ACC112 (cell line): ENCODE measurements around the gene CHAD.
"Not testable (repeated sequence)": the region's sequence is repeated elsewhere in the genome, so short reads cannot be mapped to it uniquely, and the experiment has no call there.

ENCODE experiments used
- H2AFZ ChIP-seq: fragments of 200-600 bp; sonication (generic); one replicate; pipeline ENCODE4 v1.6.0; 2017; ENCODE audit warnings: antibody characterized with exemption, low read length; ENCODE audit not compliant: unreplicated experiment
- H3K27ac ChIP-seq: fragments of 200-600 bp; sonication (generic); 2 replicates; pipeline ENCODE4 v1.5.1; 2014; ENCODE audit warnings: low read depth, mild to moderate bottlenecking, antibody characterized with exemption, low read length, moderate library complexity
- H3K27me3 ChIP-seq: fragments of 200-600 bp; sonication (generic); 2 replicates; pipeline ENCODE4 v1.6.1; 2014; ENCODE audit warnings: mild to moderate bottlenecking, antibody characterized with exemption, low read length, moderate library complexity, mixed read lengths; ENCODE audit not compliant: insufficient read depth
- H3K36me3 ChIP-seq: fragments of 200-600 bp; sonication (generic); 2 replicates; pipeline ENCODE4 v1.6.1; 2016; ENCODE audit warnings: mild to moderate bottlenecking, antibody characterized with exemption, low read length, moderate library complexity, mixed read lengths; ENCODE audit not compliant: insufficient read depth
- H3K4me1 ChIP-seq: fragments of 200-600 bp; sonication (generic); one replicate; pipeline ENCODE4 v1.6.1; 2016; ENCODE audit warnings: low read length, mixed read lengths; ENCODE audit not compliant: insufficient read depth, unreplicated experiment, control insufficient read depth
- H3K4me3 ChIP-seq: fragments of 200-600 bp; sonication (generic); 2 replicates; pipeline ENCODE4 v1.5.1; 2014; ENCODE audit warnings: mild to moderate bottlenecking, low read depth, low read length
- H3K79me2 ChIP-seq: fragments of 200-600 bp; sonication (generic); one replicate; pipeline ENCODE4 v1.6.0; 2016; ENCODE audit warnings: low read length; ENCODE audit not compliant: control insufficient read depth, unreplicated experiment, insufficient read depth

The CHAD gene

GRCh38 chr17:50439008-50439407 lies 29.7 kb downstream of the CHAD start:
- peaks cover 2% of the 10 kb centered on the region for H3K79me2 ChIP-seq
- 0 out of 2 replicates have a peak, but pooled peaks cover 4% of the 10 kb centered on the region for H3K36me3 ChIP-seq
- H2AFZ ChIP-seq: no peak overlapping the region
- no peak overlapping the region for H3K4me3 ChIP-seq
- H3K4me1 ChIP-seq: peaks cover 8% of the 10 kb centered on the region
- H3K27ac ChIP-seq: no peak overlapping the region
- no peaks in the 10 kb centered on the region for H3K27me3 ChIP-seq

- no peak overlapping the region for H3K4me3 ChIP-seq
- 0 out of 2 replicates have a peak, but pooled peaks cover 4% of the 10 kb centered on the region for H3K36me3 ChIP-seq
- H3K27me3 ChIP-seq: no peaks in the 10 kb centered on the region
- H3K4me1 ChIP-seq: no peaks in the 10 kb centered on the region
- H2AFZ ChIP-seq: no peak overlapping the region
- H3K27ac ChIP-seq: no peak overlapping the region
- H3K79me2 ChIP-seq: peaks cover 2% of the 10 kb centered on the region
These were observed 31.3 kb downstream of the CHAD start for GRCh38 chr17:50437409-50437808.

GRCh38 chr17:50432125-50432762 lies 36.4 kb downstream of the CHAD start:
- H3K4me1 ChIP-seq: peaks cover 3% of the 10 kb centered on the region
- H3K27me3 ChIP-seq: no peaks in the 10 kb centered on the region
- no peak overlapping the region for H3K27ac ChIP-seq
- peaks cover 16% of the 10 kb centered on the region for H3K79me2 ChIP-seq
- H3K4me3 ChIP-seq: no peak overlapping the region
- H2AFZ ChIP-seq: no peak overlapping the region
- 0 out of 2 replicates have a peak, but pooled peaks cover 4% of the 10 kb centered on the region for H3K36me3 ChIP-seq

- Histone ChIP-seq H3K4me3 (no peak overlapping the region), H3K27me3 (no peaks in the 10 kb centered on the region), H3K4me1 (peaks cover 6% of the 10 kb centered on the region), H3K27ac (no peak overlapping the region), H2AFZ (no peak overlapping the region), H3K36me3 (no peaks in the 10 kb centered on the region), H3K79me2 (peaks cover 23% of the 10 kb centered on the region)
These were observed 37.7 kb downstream of the CHAD start for GRCh38 chr17:50430821-50431618.

GRCh38 chr17:50429793-50430192 lies 38.9 kb downstream of the CHAD start:
- Histone ChIP-seq H3K4me1 (peaks cover 16% of the 10 kb centered on the region), H3K79me2 (peaks cover 30% of the 10 kb centered on the region), H2AFZ (no peak overlapping the region)

GRCh38 chr17:50428831-50429424 lies 39.8 kb downstream of the CHAD start:
- H3K4me3 ChIP-seq: no peak overlapping the region
- no peak overlapping the region for H2AFZ ChIP-seq
- H3K36me3 ChIP-seq: no peaks in the 10 kb centered on the region
- no peaks in the 10 kb centered on the region for H3K27me3 ChIP-seq
- H3K27ac ChIP-seq: no peak overlapping the region
- H3K4me1 ChIP-seq: peaks cover 24% of the 10 kb centered on the region
- peaks cover 32% of the 10 kb centered on the region for H3K79me2 ChIP-seq

More at GRCh38 chr17:50429793-50430192, 38.9 kb downstream of the CHAD start:
- Histone ChIP-seq H3K27me3 (no peaks in the 10 kb centered on the region), H3K4me3 (no peak overlapping the region), H3K27ac (no peak overlapping the region), H3K36me3 (no peaks in the 10 kb centered on the region)

GRCh38 chr17:50428126-50428525 lies 40.6 kb downstream of the CHAD start:
- H3K4me3 ChIP-seq, H3K36me3 ChIP-seq, H2AFZ ChIP-seq, H3K27me3 ChIP-seq, H3K27ac ChIP-seq: not testable (repeated sequence)
- Histone ChIP-seq H3K79me2 (peaks cover 32% of the 10 kb centered on the region), H3K4me1 (peaks cover 30% of the 10 kb centered on the region)

- Histone ChIP-seq H3K36me3 (no peaks in the 10 kb centered on the region), H3K4me3 (peak overlapping the region; percentile 92), H3K79me2 (peaks cover 32% of the 10 kb centered on the region), H2AFZ (no peak overlapping the region), H3K27me3 (no peaks in the 10 kb centered on the region), H3K27ac (peak overlapping the region; percentile 3; the same call in 1 of the 2 replicates), H3K4me1 (peaks cover 30% of the 10 kb centered on the region)
These were observed 41.6 kb downstream of the CHAD start for GRCh38 chr17:50426814-50427787.

- Histone ChIP-seq H3K4me3 (peak overlapping the region; percentile 92), H2AFZ (no peak overlapping the region), H3K27ac (0 out of 2 replicates have a peak overlapping the region, but pooled peaks have one; percentile 3), H3K27me3 (no peaks in the 10 kb centered on the region), H3K36me3 (no peaks in the 10 kb centered on the region), H3K4me1 (peaks cover 30% of the 10 kb centered on the region), H3K79me2 (peaks cover 32% of the 10 kb centered on the region)
These were observed 42.3 kb downstream of the CHAD start for GRCh38 chr17:50426472-50426782.
